Endodermal cell (in vitro differentiated cells): ENCODE measurements around the gene MAP2K6. TPM values are rescaled to one million over a fixed set of nuclear protein-coding genes. Genes with fewer than 3 reads are reported as not detected.

ENCODE experiments used
- DNase-seq: peaks from one replicate; pipeline ENCODE4 v3.0.0-alpha.2; 2017
- H3K27ac ChIP-seq: 2 replicates; pipeline ENCODE4 v1.5.1; 2013; ENCODE audit warnings: mild to moderate bottlenecking, low read depth, low read length, moderate library complexity
- H3K27me3 ChIP-seq: 2 replicates; pipeline ENCODE4 v1.6.1; 2013; ENCODE audit warnings: mild to moderate bottlenecking, low read length, moderate library complexity; ENCODE audit not compliant: insufficient read depth, control insufficient read depth, poor library complexity, severe bottlenecking
- H3K36me3 ChIP-seq: 2 replicates; pipeline ENCODE4 v1.7.0; 2013; ENCODE audit warnings: mild to moderate bottlenecking, low read length, moderate library complexity; ENCODE audit not compliant: control insufficient read depth, insufficient read depth
- H3K4me1 ChIP-seq: one replicate; pipeline ENCODE4 v1.7.0; 2013; ENCODE audit warnings: low read length; ENCODE audit not compliant: control insufficient read depth, insufficient read depth
- H3K4me3 ChIP-seq: 2 replicates; pipeline ENCODE4 v1.5.1; 2013; ENCODE audit warnings: mild to moderate bottlenecking, low read length, moderate library complexity
- H3K9ac ChIP-seq: 2 replicates; pipeline ENCODE4 v1.6.1; 2013; ENCODE audit warnings: mild to moderate bottlenecking, low read length, moderate library complexity; ENCODE audit not compliant: poor library complexity, severe bottlenecking; ENCODE audit errors: extremely low read depth
- H3K9me3 ChIP-seq: 2 replicates; pipeline ENCODE4 v1.6.1; 2013; ENCODE audit warnings: mild to moderate bottlenecking, low read length, moderate library complexity; ENCODE audit not compliant: control insufficient read depth
- H3K27ac Mint-ChIP-seq: 2 replicates; pipeline ENCODE4 v1.8.0; 2020; ENCODE audit warnings: mixed read lengths
- H3K27me3 Mint-ChIP-seq: 2 replicates; pipeline ENCODE4 v1.8.0; 2021; ENCODE audit warnings: mild to moderate bottlenecking, mixed read lengths; ENCODE audit not compliant: insufficient read depth
- H3K36me3 Mint-ChIP-seq: 2 replicates; pipeline ENCODE4 v1.8.0; 2020; ENCODE audit warnings: low read depth, mixed read lengths
- H3K4me1 Mint-ChIP-seq: 2 replicates; pipeline ENCODE4 v1.8.0; 2020; ENCODE audit warnings: mixed read lengths
- H3K4me3 Mint-ChIP-seq: 2 replicates; pipeline ENCODE4 v1.8.0; 2020; ENCODE audit warnings: mild to moderate bottlenecking, moderate library complexity, mixed read lengths
- H3K9me3 Mint-ChIP-seq: 2 replicates; pipeline ENCODE4 v1.8.0; 2020; ENCODE audit warnings: mild to moderate bottlenecking, mixed read lengths
- WGBS, 2 experiments: methylation state at CpG; one replicate each; pipeline versions ENCODE4 v1.1.5 to v1.1.7; 2013; ENCODE audit warnings: missing lambda C conversion rate in 2 of 2, mixed read lengths in 1 of 2; ENCODE audit not compliant: insufficient coverage in 1 of 2, insufficient read length in 1 of 2; 5-methylcytosine and 5-hydroxymethylcytosine counted together
- total RNA-seq, 2 donors: library from RNA; stranded (reverse); fragmentation: NEBNext Ultra II Directional in 1 of 2; extraction: Animal tissue kit (Norgen Biotek cat#: 25700) in 1 of 2; gene quantifications; 2 replicates in 1 of 2; 3 replicates in 1 of 2; pipeline ENCODE4 v1.2.1, GENCODE V29; 2021
- TF ChIP-seq, protein P1 (sequence below): fragments of 200-600 bp; sonication (generic); conservative IDR thresholded peaks from 2 replicates; pipeline ENCODE4 v1.5.0; 2021; ENCODE audit warnings: antibody characterized with exemption, mild to moderate bottlenecking

The MAP2K6 gene
- total RNA-seq, 2 donors from 2014 or later, result 42.2 to 55.3 TPM

DNA sequence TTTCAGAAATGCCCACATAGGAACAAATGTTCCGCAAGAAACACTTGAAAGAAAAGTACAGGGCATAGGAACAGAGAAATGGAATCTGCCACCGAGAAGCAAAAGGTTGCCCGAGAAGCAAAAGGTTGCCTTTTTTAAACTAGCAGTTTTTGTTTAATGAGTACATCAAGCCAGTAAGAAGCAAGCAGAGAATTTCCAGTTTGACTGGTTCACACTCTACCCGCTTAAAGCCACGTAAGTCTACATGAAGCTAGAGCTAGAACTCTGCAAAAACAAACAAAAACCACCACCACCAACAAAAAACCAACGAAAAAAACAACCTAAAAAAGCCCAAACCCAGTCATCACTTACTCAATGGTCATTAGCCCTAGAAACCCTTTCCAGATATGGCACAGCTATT is 144.3 kb downstream of the MAP2K6 start:
- H3K27me3 Mint-ChIP-seq, result no peaks in the 10 kb centered on the region
- DNase-seq, result no peak
- peaks cover 4% of the 10 kb centered on the region for H3K9me3 ChIP-seq
- WGBS, 2 experiments, result 91 to 97% methylated on average over 3 to 6 of the region's 6 CpGs
- TF ChIP-seq, protein P1, sequence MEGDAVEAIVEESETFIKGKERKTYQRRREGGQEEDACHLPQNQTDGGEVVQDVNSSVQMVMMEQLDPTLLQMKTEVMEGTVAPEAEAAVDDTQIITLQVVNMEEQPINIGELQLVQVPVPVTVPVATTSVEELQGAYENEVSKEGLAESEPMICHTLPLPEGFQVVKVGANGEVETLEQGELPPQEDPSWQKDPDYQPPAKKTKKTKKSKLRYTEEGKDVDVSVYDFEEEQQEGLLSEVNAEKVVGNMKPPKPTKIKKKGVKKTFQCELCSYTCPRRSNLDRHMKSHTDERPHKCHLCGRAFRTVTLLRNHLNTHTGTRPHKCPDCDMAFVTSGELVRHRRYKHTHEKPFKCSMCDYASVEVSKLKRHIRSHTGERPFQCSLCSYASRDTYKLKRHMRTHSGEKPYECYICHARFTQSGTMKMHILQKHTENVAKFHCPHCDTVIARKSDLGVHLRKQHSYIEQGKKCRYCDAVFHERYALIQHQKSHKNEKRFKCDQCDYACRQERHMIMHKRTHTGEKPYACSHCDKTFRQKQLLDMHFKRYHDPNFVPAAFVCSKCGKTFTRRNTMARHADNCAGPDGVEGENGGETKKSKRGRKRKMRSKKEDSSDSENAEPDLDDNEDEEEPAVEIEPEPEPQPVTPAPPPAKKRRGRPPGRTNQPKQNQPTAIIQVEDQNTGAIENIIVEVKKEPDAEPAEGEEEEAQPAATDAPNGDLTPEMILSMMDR, result no peak
- H3K9me3 Mint-ChIP-seq, result no peaks in the 10 kb centered on the region
- peaks cover 4% of the 10 kb centered on the region for H3K36me3 Mint-ChIP-seq
- H3K27me3 ChIP-seq, result no peaks in the 10 kb centered on the region
- H3K4me1 Mint-ChIP-seq, result no peaks in the 10 kb centered on the region
- H3K4me3 ChIP-seq, result no peak overlapping the region
- no peaks in the 10 kb centered on the region for H3K4me1 ChIP-seq
- no peak overlapping the region for H3K27ac ChIP-seq
- H3K36me3 ChIP-seq, result no peaks in the 10 kb centered on the region
- H3K27ac Mint-ChIP-seq, result no peak overlapping the region
- no peak overlapping the region for H3K9ac ChIP-seq
- H3K4me3 Mint-ChIP-seq, result no peak overlapping the region

- Histone ChIP-seq H3K36me3 (no peaks in the 10 kb centered on the region), H3K9ac (no peak overlapping the region), H3K4me1 (no peaks in the 10 kb centered on the region), H3K27me3 (no peaks in the 10 kb centered on the region), H3K27ac (no peak overlapping the region), H3K4me3 (no peak overlapping the region), H3K9me3 (no peaks in the 10 kb centered on the region)
- H3K9me3 Mint-ChIP-seq, result no peaks in the 10 kb centered on the region
- H3K4me1 Mint-ChIP-seq, result no peaks in the 10 kb centered on the region
- DNase-seq, result no peak
- TF ChIP-seq, protein P1, result no peak
- no peaks in the 10 kb centered on the region for H3K36me3 Mint-ChIP-seq
- H3K4me3 Mint-ChIP-seq, result no peak overlapping the region
- no peaks in the 10 kb centered on the region for H3K27me3 Mint-ChIP-seq
- no peak overlapping the region for H3K27ac Mint-ChIP-seq
- WGBS, 2 experiments, result 91 to 96% methylated on average over 2 to 3 of the region's 3 CpGs
These were observed 146.5 kb downstream of the MAP2K6 start for GRCh38 chr17:69560987-69561441.

DNA sequence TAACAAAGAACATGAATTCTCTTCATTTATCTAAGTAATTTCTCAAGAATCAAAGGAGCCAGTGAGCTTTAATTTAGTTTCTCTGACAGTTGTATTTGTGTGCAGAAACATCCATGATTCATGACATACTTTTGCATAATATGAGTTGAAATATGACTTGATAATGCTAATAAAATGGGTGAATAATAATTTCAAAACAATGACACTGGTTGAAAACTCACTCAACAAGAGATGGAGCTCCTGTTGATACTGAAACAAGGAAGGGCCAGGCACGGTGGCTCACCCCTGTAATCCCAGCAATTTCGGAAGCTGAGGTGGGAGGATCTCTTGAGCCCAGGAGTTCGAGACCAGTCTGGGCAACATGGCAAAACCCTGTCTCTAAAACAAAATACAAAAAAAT is 147.0 kb downstream of the MAP2K6 start:
- no peak overlapping the region for H3K9ac ChIP-seq
- H3K36me3 ChIP-seq, result no peaks in the 10 kb centered on the region
- TF ChIP-seq, protein P1, result no peak
- H3K27me3 ChIP-seq, result no peaks in the 10 kb centered on the region
- no peak overlapping the region for H3K4me3 ChIP-seq
- H3K27ac Mint-ChIP-seq, result no peak overlapping the region
- H3K27me3 Mint-ChIP-seq, result no peaks in the 10 kb centered on the region
- no peak overlapping the region for H3K4me3 Mint-ChIP-seq
- DNase-seq, result no peak
- no peaks in the 10 kb centered on the region for H3K36me3 Mint-ChIP-seq
- 94 to 95% methylated on average over 3 of the region's 3 CpGs for WGBS, 2 experiments
- no peaks in the 10 kb centered on the region for H3K4me1 ChIP-seq
- H3K9me3 Mint-ChIP-seq, result no peaks in the 10 kb centered on the region
- no peak overlapping the region for H3K27ac ChIP-seq
- no peaks in the 10 kb centered on the region for H3K9me3 ChIP-seq
- no peaks in the 10 kb centered on the region for H3K4me1 Mint-ChIP-seq
